HG03460 (cell line): ENCODE measurements around the gene COL4A2.
A peak's percentile ranks its signal among the peaks of the same experiment; 100 is the strongest.

Experiments used
- ATAC-seq: cut with Tn5 transposase; IDR thresholded peaks from one replicate; pipeline ENCODE4 v1.9.1; 2021; ENCODE audit not compliant: unreplicated experiment

COL4A2 gene

DNA sequence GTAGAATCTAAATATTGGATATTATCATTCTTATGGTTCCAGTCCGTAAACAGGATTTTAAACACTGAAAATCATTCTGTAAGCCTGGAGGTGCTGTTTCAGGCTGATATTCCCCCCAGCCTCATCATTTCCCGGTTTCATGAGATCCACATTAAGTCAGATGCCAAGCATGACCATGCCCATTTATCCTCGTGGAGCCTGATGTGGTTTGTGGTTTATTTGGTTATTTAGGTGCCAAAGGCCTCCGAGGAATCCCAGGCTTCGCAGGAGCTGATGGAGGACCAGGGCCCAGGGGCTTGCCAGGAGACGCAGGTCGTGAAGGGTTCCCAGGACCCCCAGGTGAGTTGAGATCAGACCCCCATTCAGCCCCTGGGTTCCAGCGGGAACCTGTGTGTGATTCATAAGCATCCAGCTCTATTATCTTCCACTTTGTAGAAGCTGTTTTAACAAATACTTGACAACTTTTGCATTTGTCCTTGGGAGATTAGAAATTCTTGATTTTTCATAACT, 162.0 kb downstream of the COL4A2 start:
- ATAC-seq, result no peak

DNA sequence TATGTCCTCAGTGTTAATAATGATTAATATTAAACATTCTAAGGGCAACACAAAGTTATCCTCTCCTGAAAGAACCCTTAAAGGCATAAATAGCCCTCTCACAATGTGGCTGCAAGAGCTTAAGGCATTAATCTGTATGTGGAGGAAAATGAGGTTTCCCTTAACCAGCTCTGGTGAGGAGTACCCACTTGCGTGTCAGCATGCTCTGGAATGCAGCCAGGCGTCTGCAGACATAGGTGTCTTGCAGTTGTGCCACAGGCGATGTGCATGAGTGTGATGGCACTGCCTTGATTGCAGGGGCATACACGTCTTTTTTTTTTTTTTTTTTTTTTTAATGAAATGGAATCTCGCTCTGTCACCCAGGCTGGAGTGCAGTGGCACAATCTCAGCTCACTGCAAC, 162.5 kb downstream of the COL4A2 start:
- no peak for ATAC-seq

DNA sequence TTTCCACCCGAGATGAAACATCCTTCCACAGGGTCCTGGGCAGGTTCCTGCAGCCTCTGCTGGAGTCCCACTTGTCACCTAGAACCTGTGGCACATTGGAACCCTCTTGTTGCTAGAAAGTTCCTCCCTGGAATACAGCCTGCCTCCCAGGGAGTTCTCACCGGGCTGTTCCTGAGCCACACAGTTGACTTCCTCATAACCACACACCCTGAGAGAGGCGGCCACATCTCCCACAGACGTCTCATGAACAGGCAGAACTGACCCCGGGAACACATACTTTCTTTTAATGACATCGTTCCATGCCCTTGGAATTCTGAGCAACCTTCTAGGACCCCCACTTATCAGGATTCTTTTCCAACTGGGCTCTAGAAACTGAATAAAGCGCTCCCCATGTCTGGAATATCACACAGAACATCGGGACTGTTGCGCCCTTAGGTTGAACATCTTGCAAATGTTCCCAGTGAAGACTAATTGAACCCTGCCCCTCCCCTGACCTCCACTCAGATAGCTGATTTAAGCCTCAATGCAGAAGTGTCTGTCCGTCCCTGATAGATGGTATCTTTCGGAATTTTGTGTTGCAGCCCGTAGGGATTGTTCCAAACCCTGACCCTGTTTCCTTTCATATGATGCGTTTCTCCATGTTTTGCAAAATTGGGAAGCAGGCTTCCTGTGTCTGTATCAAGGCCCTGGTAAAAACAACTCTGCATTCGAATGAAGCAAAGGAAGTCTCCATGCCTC, 163.4 kb downstream of the COL4A2 start:
- no peak for ATAC-seq

DNA sequence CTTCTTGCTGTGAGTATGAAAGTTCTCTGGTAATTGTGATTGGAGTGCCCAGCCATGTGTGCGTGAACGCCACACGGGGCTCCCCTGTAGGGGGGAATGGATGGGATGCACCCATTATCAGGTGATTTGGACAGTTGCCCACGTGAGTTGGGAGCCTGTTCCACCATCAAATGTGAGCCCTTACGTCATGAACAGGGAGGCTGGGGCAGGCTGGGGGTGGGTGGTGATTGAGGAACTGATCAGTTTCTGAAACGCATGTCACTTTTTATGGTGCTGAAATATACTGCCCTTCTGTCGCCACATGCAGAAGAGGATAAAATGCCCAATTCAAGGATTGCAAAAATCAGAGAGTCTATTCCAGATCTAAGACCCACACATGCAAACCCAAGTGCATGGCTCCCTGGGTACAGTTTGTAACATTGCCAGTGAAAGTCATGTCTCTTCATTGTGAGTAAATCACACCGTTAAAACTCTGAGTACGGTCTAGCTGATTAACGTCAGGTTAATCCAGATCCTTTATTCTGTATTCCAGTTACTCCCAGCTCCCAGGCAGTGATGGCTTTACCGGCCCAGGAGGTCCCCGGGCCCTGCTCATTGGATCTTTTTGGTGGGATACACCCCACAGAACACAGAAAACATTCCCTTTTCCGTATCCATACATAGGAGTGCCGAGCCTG, 164.2 kb downstream of the COL4A2 start:
- ATAC-seq, result peak; percentile 41

DNA sequence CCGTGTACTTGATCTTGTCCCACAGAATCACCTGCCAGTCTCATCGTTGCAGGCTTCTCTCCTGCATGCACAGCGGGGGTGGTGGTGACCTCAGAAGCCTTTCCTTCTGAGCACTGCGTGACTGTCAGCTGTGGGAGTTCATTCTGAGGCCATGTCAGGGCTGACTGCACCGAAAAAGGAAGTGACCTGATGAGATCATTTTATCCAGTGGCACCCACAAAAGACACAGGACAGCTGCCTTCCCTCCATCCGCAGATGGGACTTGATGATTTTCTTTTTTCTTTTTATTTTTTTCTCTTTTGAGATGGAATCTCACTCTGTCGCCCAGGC, 164.7 kb downstream of the COL4A2 start:
- peak; percentile 95 for ATAC-seq

DNA sequence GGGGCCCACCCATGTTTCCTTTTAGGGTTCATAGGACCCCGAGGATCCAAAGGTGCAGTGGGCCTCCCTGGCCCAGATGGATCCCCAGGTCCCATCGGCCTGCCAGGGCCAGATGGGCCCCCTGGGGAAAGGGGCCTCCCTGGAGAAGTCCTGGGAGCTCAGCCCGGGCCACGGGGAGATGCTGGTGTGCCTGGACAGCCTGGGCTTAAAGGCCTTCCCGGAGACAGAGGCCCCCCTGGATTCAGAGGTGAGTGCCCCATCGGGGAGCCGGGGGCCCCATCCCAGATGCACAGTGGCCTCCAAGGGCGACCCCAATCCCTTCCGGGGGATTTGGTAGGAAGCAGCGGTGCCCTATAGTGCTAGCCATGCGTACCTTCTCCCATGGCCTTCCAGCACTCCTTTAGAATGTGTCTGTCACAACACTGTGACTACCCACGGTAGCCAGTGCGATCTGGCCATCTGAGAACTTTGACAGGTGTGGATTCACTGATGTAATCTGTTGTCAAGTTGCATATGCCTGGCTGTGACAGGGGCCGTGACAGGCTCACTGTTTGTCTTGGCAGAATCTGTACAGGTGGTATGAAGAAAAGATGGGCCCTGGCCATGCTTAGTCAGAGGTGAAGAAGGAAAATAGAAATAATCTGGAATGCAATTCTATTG, 165.9 kb downstream of the COL4A2 start:
- ATAC-seq, result no peak

DNA sequence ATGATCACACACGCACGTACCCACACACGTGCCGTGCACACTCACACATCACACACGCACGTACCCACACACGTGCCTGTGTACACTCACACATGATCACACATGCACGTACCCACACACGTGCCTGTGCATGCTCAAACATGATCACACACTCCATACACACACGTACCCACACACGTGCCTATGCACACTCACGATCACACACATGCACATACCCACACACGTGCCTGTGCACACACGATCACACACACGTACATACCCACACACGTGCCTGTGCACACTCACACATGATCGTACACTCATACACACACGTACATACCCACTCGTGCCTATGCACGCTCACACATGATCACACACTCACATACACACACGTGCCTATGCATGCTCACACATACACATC, 167.6 kb downstream of the COL4A2 start:
- no peak for ATAC-seq

DNA sequence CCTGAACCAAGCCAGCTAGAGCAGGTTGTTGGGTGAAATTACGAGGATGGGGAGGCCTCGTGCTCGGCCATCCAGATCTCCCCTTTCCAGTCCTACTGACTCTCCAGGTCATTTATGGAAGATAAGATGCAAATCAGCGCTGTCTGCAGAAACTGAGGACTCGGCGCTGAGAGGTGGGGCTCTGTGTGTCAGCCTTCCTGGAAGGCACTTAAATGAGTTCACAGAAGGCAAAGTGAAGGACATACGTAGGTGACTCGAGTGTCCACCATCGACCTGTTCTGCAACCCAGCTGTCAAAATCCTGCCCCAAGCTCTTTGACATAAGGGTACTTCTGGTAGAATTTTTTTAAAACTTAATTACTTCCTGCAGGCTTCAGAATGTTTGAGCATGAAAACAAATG, 168.0 kb downstream of the COL4A2 start:
- ATAC-seq, result no peak

DNA sequence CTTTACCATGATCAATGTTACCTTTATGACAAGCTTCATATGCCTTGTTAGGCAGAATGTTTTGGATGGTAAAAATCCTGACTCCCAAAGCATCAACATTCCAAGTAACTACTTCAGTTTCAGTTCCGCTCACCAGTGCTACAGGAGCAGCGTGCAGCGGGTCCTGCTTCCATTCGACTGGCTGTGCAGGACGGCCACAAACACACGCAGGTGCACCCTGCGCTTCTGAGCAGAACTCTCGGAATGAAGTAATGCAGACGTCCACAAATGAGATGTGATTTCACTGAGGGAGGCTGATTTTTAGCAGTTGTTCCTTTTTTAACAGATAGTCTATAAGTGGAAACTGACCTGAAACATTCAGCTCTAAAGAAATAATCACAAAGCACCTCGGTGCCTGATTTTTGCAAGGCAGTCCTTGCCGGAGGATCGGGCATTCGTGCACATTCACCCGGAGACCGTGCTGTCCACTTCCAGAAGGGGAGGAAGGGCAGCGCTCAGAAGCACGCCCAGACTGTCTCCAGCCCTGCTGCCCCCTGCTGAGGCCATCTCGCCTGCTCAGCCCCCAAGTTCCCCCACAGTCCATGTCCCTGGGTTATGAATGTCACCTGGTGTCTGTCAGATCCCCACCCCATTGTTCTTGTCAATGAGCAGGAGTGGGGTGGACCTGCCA, 168.6 kb downstream of the COL4A2 start:
- peak; percentile 31 for ATAC-seq

DNA sequence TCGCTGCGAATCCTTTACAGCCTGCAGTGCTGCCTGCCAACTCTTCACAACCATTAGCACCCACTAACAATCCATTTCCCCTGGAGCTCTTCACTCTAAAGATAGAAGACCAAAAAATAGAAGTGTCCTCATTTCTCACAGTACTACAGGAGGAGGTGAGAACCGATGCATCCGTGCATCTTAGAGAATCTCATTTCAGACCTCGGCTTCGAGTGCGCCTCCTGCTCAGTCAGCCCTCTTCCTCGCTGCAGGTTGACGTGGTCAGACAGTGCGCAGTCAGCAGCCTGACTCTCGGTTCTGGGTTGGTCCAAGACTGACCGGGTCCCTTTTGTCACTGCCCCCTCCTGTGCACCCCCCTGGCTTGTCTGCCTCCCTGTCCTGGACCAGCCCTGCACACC, 169.1 kb downstream of the COL4A2 start:
- no peak for ATAC-seq

DNA sequence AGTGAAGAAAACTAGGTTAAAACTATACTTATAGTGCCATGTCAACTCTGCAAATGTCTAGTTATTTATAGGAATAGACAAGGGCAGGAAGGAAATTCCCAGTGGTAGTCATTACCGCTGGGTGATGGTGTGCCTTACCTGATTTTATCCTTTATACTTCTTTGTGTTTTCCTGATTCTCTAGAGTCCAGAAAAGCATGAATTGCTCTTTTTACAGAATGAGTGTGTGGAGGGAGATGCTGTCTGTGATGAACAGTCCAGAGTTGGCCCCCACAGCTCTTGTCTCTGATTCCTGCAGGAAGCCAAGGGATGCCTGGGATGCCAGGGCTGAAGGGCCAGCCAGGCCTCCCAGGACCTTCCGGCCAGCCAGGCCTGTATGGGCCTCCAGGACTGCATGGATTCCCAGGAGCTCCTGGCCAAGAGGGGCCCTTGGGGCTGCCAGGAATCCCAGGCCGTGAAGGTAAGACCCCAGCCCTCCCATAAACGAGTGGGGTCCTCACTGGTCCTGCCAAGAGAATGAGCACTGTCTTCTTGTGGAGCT, 170.7 kb downstream of the COL4A2 start:
- ATAC-seq, result no peak

DNA sequence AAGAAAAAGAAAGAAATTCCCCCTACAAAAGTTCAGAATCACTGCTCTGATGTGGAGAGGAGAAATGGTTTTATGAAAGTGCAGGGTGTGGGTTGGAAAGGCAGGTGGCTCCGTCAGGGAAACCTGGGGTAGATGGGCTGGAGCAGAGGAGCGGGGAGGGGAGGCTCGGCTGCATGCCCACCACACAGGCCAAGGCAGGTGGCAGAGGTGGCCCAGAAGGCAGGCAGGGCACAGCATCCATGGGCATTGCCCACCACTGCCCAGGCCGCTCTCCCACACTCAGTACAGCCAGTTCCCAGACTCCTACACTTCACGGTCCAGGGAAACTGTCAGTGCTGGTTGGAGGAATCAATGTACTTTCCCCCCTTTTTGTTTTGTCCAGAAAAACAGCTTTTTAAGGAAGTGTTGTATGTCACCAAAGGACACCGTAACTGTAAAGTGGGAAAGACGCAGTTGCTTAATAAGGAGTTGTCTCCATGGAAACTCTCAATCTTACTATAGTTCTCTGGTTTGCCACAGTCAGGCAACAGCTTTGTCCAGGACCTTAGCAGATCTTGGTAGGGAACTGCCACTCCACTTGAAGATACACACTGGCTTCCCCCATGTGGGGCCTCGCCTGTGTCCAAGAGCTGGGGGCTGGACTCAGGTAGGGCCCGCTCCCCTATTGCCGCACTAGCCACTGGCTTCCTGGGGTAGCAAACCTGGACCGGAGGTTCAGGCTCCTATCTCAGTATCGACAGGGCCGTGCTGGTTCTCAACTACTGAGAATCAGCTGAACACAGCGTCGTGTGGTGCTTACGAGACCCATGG, 171.5 kb downstream of the COL4A2 start:
- ATAC-seq, result no peak

DNA sequence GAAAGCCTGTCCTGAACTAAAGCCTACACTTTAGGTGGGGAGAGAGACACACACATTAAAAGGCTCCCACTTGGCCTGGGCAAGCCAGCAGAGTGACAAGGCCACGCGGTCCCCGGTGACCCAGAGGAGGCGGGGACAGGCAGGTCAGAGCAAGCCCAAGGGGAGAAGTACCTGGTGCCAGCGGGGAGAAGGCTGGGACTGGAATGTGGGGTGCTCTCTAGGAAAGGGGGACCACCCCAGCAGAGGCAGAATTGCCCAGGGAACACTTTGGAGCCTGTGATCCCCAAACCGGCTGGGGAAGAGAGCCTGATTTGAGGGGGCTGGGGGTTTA, 172.1 kb downstream of the COL4A2 start:
- ATAC-seq, result no peak

DNA sequence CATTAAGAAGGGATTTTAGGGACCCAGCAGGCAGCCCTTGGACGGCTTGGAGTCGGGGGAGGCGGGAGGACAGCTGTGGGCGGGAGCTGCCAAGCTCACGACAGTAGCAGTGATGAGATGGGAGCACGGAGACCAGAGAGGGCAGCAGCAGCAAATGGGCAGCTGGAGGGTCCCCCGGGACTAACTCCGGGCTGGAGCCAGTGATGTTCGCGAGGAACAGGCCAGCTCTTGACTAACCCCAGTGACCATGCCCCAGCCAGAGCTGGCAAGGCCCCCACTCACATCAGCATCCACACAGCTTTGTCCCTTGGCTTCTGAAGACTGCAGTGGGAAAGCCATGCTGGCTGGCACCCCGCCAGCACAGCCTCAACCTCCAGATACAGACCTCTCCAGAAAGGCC, 172.6 kb downstream of the COL4A2 start:
- no peak for ATAC-seq

DNA sequence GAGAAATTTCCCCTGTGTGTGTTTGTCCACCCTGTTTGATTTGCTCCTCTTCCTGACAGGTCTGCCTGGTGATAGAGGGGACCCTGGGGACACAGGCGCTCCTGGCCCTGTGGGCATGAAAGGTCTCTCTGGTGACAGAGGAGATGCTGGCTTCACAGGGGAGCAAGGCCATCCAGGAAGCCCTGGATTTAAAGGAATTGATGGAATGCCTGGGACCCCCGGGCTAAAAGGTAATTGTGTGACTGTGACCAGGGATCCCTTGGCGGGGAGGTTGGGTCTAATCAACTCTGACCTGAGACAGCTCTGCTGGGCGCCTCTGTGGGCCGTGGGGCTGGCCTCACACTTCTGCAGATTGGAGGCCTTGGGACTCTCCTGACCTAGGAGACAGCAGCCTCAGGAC, 173.1 kb downstream of the COL4A2 start:
- no peak for ATAC-seq

DNA sequence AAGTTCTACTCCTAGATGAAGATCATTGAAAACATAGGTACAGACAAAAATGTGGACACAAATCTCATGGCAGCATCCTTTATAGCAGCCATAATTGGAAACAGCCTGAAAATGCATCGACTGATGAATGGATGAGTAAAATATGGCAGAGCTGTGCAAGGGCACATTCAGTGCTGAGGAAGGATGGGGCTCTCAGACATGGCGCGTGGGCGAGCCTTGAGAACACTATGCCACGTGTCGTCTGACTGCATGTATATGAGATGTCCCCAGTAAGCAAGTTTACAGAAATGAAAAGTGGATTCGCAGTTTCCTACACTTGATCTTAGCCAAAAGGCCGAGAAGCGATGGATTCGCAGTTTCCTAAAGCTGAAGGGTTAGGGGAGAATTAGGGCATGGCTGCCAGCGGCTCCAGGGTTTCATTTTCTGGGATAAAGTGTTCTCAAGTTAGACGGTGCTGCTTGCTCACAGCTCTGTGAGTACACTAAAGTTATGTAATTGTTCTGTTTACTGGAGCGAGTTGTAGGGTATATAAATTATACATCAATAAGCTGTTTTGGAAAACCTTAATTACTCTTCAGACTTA, 176.4 kb downstream of the COL4A2 start:
- no peak for ATAC-seq

DNA sequence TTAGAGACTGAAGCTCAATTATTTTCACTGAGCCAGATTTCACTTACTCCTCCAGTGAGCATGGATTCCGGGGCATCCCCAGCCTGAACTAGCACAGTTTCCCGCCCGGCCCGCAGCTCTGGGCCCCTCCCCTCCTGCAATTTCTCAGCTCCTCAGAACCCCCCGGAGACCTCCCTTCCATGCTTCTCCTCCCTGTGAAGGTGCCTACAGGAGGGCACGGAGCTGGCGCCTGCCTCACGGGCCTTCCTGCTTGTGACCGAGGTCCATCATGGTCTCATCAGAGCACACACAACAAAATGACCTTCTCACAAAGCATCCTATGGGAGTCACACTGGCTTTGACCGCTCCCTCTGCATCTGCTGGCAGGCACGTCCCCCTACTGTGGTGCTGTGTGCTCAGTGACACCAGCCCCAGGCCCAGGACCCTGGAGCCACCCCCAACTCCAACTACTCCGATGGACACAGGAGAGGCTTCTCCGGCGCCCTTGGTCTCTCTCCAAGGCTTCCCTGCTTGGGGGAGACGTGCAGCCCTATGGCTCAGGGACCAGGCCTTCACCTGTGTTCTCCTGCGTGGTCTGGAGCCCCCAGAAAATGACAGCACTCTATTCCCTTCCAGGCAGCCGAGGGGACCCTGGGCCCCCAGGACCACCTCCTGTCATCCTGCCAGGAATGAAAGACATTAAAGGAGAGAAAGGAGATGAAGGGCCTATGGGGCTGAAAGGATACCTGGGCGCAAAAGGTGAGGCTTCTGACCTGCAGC, 177.4 kb downstream of the COL4A2 start:
- no peak for ATAC-seq

DNA sequence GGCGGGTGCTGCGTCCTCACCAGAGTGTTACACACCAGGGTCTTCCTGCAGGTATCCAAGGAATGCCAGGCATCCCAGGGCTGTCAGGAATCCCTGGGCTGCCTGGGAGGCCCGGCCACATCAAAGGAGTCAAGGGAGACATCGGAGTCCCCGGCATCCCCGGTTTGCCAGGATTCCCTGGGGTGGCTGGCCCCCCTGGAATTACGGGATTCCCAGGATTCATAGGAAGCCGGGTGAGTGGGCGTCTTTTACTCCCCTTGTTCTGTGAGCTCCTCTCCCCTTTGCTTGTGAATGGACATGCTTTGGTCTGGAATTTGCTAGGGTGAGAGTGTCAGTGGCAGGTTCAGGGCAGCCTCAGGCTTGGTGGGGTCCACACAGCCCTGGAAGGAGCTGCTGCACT, 178.5 kb downstream of the COL4A2 start:
- ATAC-seq, result no peak

DNA sequence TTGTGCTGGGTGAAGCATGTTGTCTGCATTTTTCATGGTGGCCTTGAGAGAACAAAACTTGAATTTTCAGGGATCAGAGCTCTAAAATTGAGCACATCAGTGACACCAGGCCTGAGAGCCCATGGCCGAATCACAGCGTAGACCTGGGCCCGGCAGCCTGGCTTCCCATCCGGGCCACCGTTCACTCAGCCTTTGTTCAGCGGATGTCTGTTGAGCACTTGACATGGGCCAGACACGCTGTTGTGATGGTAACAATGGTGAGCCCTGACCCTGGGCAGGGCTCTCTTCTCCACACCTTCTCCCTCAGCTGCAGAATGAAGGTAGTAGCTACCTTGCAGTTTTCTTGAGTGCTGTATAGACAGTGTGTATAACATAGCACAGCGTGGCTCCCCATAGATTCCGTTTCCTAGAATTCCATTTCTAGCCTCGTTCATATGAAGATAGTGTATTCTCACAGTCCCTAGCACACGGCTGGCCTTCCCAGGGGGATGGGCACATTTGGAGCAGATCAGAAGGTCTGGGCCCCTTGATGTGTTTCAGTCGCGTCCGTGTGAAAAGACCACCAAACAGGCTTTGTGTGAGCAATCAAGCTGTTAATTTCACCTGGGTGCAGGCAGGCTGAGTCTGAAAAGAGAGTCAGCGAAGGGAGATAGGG, 179.1 kb downstream of the COL4A2 start:
- no peak for ATAC-seq
